Progenitor cell of endocrine pancreas (in vitro differentiated cells): ENCODE measurements around the gene ADIG. TPM values are rescaled to one million over a fixed set of nuclear protein-coding genes. Genes with fewer than 3 reads are reported as not detected.
A peak's percentile ranks its signal among the peaks of the same experiment; 100 is the strongest.

Experiments used
- DNase-seq: peaks from one replicate; pipeline ENCODE4 v3.0.0; 2021; ENCODE audit warnings: low spot score; ENCODE audit not compliant: unreplicated experiment
- H3K27ac Mint-ChIP-seq: 2 replicates; pipeline ENCODE4 v1.8.0; 2021; ENCODE audit warnings: mild to moderate bottlenecking, moderate library complexity, mixed read lengths
- H3K27me3 Mint-ChIP-seq: 2 replicates; pipeline ENCODE4 v1.8.0; 2021; ENCODE audit warnings: mixed read lengths
- H3K36me3 Mint-ChIP-seq: 2 replicates; pipeline ENCODE4 v1.8.0; 2022; ENCODE audit warnings: mixed read lengths; ENCODE audit not compliant: insufficient read depth
- H3K4me1 Mint-ChIP-seq: 2 replicates; pipeline ENCODE4 v1.8.0; 2021; ENCODE audit warnings: low read depth, mixed read lengths
- H3K4me3 Mint-ChIP-seq: 2 replicates; pipeline ENCODE4 v1.8.0; 2021; ENCODE audit warnings: low read depth, mild to moderate bottlenecking, moderate library complexity, mixed read lengths
- H3K9me3 Mint-ChIP-seq: 2 replicates; pipeline ENCODE4 v1.8.0; 2021; ENCODE audit warnings: low read depth, mixed read lengths
- CTCF ChIP-seq: fragments of 200-600 bp; sonication (generic); IDR thresholded peaks from one replicate; pipeline ENCODE4 v1.5.0; 2021; ENCODE audit warnings: antibody characterized with exemption, mild to moderate bottlenecking; ENCODE audit not compliant: unreplicated experiment
- long read RNA-seq: library from polyadenylated mRNA; unstranded; transcript quantifications from one replicate; pipeline ENCODE4 v2.0.0, GENCODE V29; 2020
- total RNA-seq: library from RNA; stranded (reverse); gene quantifications from 2 replicates; pipeline ENCODE4 v1.2.1, GENCODE V29; 2021

The ADIG gene
- total RNA-seq: not detected in 2 replicates
- long read RNA-seq: 0 reads

- no peaks in the 10 kb centered on the region for H3K9me3 Mint-ChIP-seq
- no peak within 1 kb of the TSS for H3K4me3 Mint-ChIP-seq
- no peak for DNase-seq
These were observed at the start of gene ADIG for GRCh38 chr20:38581013-38581412. TSS of gene ADIG (plus strand) at chr20:38581197. CDS start at chr20:38581251, 54 bp downstream.

GRCh38 chr20:38534756-38535155 is 46.2 kb upstream of the ADIG start:
- Mint-ChIP-seq H3K27me3 (no peaks in the 10 kb centered on the region), H3K27ac (peak overlapping the region; percentile 69), H3K36me3 (peaks cover 33% of the 10 kb centered on the region), H3K9me3 (no peaks in the 10 kb centered on the region), H3K4me3 (no peak overlapping the region), H3K4me1 (no peaks in the 10 kb centered on the region)
- no peak for DNase-seq
- TF ChIP-seq CTCF: no peak

More at GRCh38 chr20:38581013-38581412, at the start of gene ADIG:
- Mint-ChIP-seq H3K4me1 (no peaks in the 10 kb centered on the region), H3K36me3 (no peaks in the 10 kb centered on the region), H3K27ac (peak within 1 kb of the TSS; percentile 81), H3K27me3 (no peaks in the 10 kb centered on the region)
- TF ChIP-seq CTCF: no peak

GRCh38 chr20:38536310-38536709 is 44.7 kb upstream of the ADIG start:
- Mint-ChIP-seq H3K27me3 (no peaks in the 10 kb centered on the region), H3K9me3 (no peaks in the 10 kb centered on the region), H3K36me3 (peaks cover 37% of the 10 kb centered on the region), H3K4me3 (no peak overlapping the region), H3K4me1 (no peaks in the 10 kb centered on the region), H3K27ac (no peak overlapping the region)
- no peak for DNase-seq
- TF ChIP-seq CTCF: no peak

- H3K36me3 Mint-ChIP-seq: peaks cover 39% of the 10 kb centered on the region
These were observed 43.8 kb upstream of the ADIG start for GRCh38 chr20:38537176-38537575.

GRCh38 chr20:38538789-38539188 is 42.2 kb upstream of the ADIG start:
- Mint-ChIP-seq H3K27ac (no peak overlapping the region), H3K27me3 (no peaks in the 10 kb centered on the region), H3K4me3 (no peak overlapping the region), H3K36me3 (peaks cover 37% of the 10 kb centered on the region), H3K9me3 (no peaks in the 10 kb centered on the region), H3K4me1 (no peaks in the 10 kb centered on the region)
- no peak for TF ChIP-seq CTCF
- no peak for DNase-seq

More at GRCh38 chr20:38537176-38537575, 43.8 kb upstream of the ADIG start:
- Mint-ChIP-seq H3K4me3 (no peak overlapping the region), H3K27me3 (no peaks in the 10 kb centered on the region), H3K27ac (no peak overlapping the region), H3K9me3 (no peaks in the 10 kb centered on the region), H3K4me1 (no peaks in the 10 kb centered on the region)
- no peak for DNase-seq
- no peak for TF ChIP-seq CTCF
